H1 (cell line): ENCODE measurements around the gene FAM167B. TPM values are rescaled to one million over a fixed set of nuclear protein-coding genes. Genes with fewer than 3 reads are reported as not detected.

ENCODE experiments used
- ATF3 ChIP-seq: IDR thresholded peaks from 2 replicates; pipeline ENCODE4 v1.6.1; 2011; ENCODE audit warnings: low read depth, mild to moderate bottlenecking, low read length; ENCODE audit not compliant: insufficient read depth
- CBX5 ChIP-seq: fragments of 300-800, 300-1000 bp; sonication (generic); IDR thresholded peaks from 2 replicates; pipeline ENCODE4 v1.7.1; 2016; ENCODE audit warnings: antibody characterized with exemption, low read length, low read depth
- CBX8 ChIP-seq: fragments of 300-800, 300-1000 bp; sonication (generic); IDR thresholded peaks from 2 replicates; pipeline ENCODE4 v1.7.1; 2016; ENCODE audit warnings: low read depth, low read length, borderline replicate concordance
- CHD7 ChIP-seq: fragments of 300-600 bp; sonication (generic); IDR thresholded peaks from 2 replicates; pipeline ENCODE4 v1.7.1; 2012; ENCODE audit warnings: low read length, moderate library complexity, mild to moderate bottlenecking, inconsistent platforms; ENCODE audit not compliant: insufficient replicate concordance
- CTBP2 ChIP-seq: IDR thresholded peaks from 2 replicates; pipeline ENCODE4 v1.7.0; 2011; ENCODE audit warnings: borderline replicate concordance, mild to moderate bottlenecking, moderate library complexity, mixed read lengths, low read length; ENCODE audit not compliant: insufficient read depth, insufficient read length
- HDAC2 ChIP-seq, 2 experiments: fragments of 300-600 bp in 1 of 2; sonication (generic) in 1 of 2; IDR thresholded peaks; 2 replicates each; pipeline ENCODE4 v1.6.1; 2011 to 2012; ENCODE audit warnings: low read depth in 2 of 2, low read length in 2 of 2, mild to moderate bottlenecking in 2 of 2, moderate library complexity in 2 of 2, borderline replicate concordance in 1 of 2, inconsistent platforms in 1 of 2
- RXRA ChIP-seq: IDR thresholded peaks from 2 replicates; pipeline ENCODE4 v1.6.1; 2011; ENCODE audit warnings: low read depth, mild to moderate bottlenecking, low read length, moderate library complexity; ENCODE audit not compliant: insufficient read depth
- SP1 ChIP-seq: IDR thresholded peaks from 2 replicates; pipeline ENCODE4 v1.6.1; 2011; ENCODE audit warnings: low read depth, low read length
- polyA plus RNA-seq, 7 experiments: library from polyadenylated mRNA; depleted of rRNA in 3 of 7; stranded (reverse) in 5 of 7; unstranded in 2 of 7; fragments of >200 nt in 5 of 7; fragments of 200-250 nt in 2 of 7; gene quantifications; 1 replicate in 5 of 7; 2 replicates in 1 of 7; 4 replicates in 1 of 7; pipeline versions ENCODE4 v1.2.1 to v1.2.3, GENCODE V29; 2011 to 2013; ENCODE audit warnings: missing spikeins in 2 of 7, mixed read lengths in 2 of 7
- total RNA-seq: library from RNA; stranded (reverse); fragmentation: NEBNext Ultra II Directional; extraction: Animal tissue kit (Norgen Biotek cat#: 25700); gene quantifications from 2 replicates; pipeline ENCODE4 v1.2.1, GENCODE V29; 2021

FAM167B gene
- total and polyA plus RNA-seq, 2 of the 8 experiments (the other 6 are each of a cell fraction or from before 2014, with no cell fraction given) = 2.8 to 3.9 TPM

GRCh38 chr1:32247983-32248889 lies 1.2 kb downstream of the FAM167B start (continued):
- no peak for TF ChIP-seq CHD7
- TF ChIP-seq CBX5 = no peak
- TF ChIP-seq ATF3 = no peak
- TF ChIP-seq CBX8 = no peak
- TF ChIP-seq CTBP2 = peak; percentile 63
- peak in 1 of 2 experiments; percentile 88; a peak in 1 of 4 replicates for TF ChIP-seq HDAC2 (IDR thresholded peaks at IDR 0.05; ENCODE audit: borderline replicate concordance in 1 of 2, low read depth in 2 of 2, low read length in 2 of 2)
- TF ChIP-seq SP1 = 0 out of 2 replicates have a peak, but pooled peaks have one; percentile 60
- no peak for TF ChIP-seq RXRA
